Loucy (cell line): ENCODE results near the gene MAML3.

Source experiments
- H2AFZ ChIP-seq: fragments of 200-600 bp; sonication (generic); 2 replicates; pipeline ENCODE4 v1.6.0; 2016; ENCODE audit warnings: antibody characterized with exemption, mild to moderate bottlenecking, low read length, moderate library complexity
- H3F3A ChIP-seq: fragments of 200-600 bp; 2 replicates; pipeline ENCODE4 v1.6.0; 2016; ENCODE audit warnings: antibody characterized with exemption, low read depth, mild to moderate bottlenecking
- H3K27me3 ChIP-seq: fragments of 200-600 bp; sonication (generic); 2 replicates; pipeline ENCODE4 v1.6.1; 2014; ENCODE audit warnings: low read length, mild to moderate bottlenecking; ENCODE audit not compliant: insufficient read depth, poor library complexity, severe bottlenecking
- H3K36me3 ChIP-seq: fragments of 200-600 bp; sonication (generic); 2 replicates; pipeline ENCODE4 v1.6.1; 2016; ENCODE audit warnings: low read length; ENCODE audit not compliant: insufficient read depth
- H3K4me1 ChIP-seq: fragments of 200-600 bp; sonication (generic); 2 replicates; pipeline ENCODE4 v1.5.1; 2014; ENCODE audit warnings: low read length, mild to moderate bottlenecking; ENCODE audit not compliant: insufficient read depth, poor library complexity, severe bottlenecking
- H3K4me2 ChIP-seq: fragments of 200-600 bp; sonication (generic); 2 replicates; pipeline ENCODE4 v1.6.0; 2014; ENCODE audit warnings: antibody characterized with exemption, low read length, low read depth, mild to moderate bottlenecking; ENCODE audit not compliant: poor library complexity, severe bottlenecking
- H3K4me3 ChIP-seq: fragments of 200-600 bp; sonication (generic); 2 replicates; pipeline ENCODE4 v1.5.1; 2014; ENCODE audit warnings: low read length, mild to moderate bottlenecking, mixed read lengths; ENCODE audit not compliant: poor library complexity, severe bottlenecking
- H3K79me2 ChIP-seq: fragments of 200-600 bp; sonication (generic); 2 replicates; pipeline ENCODE4 v1.6.1; 2014; ENCODE audit warnings: low read length; ENCODE audit not compliant: insufficient read depth
- H3K9ac ChIP-seq: fragments of 200-600 bp; sonication (generic); 2 replicates; pipeline ENCODE4 v1.6.0; 2014; ENCODE audit warnings: mild to moderate bottlenecking, low read depth, low read length, moderate library complexity; ENCODE audit not compliant: poor library complexity, severe bottlenecking
- H3K9me2 ChIP-seq: fragments of 200-600 bp; sonication (generic); replicated peaks from 2 replicates; pipeline ENCODE4 v1.6.1; 2016; ENCODE audit warnings: low read depth, low read length, mixed read lengths
- H3K9me3 ChIP-seq: fragments of 200-600 bp; sonication (generic); 2 replicates; pipeline ENCODE4 v1.6.1; 2014; ENCODE audit warnings: mild to moderate bottlenecking, antibody characterized with exemption, low read length, low read depth; ENCODE audit not compliant: insufficient read depth
- H4K20me1 ChIP-seq: fragments of 200-600 bp; sonication (generic); 2 replicates; pipeline ENCODE4 v1.6.0; 2014; ENCODE audit warnings: antibody characterized with exemption, low read length, mild to moderate bottlenecking; ENCODE audit not compliant: insufficient read depth, poor library complexity, severe bottlenecking
- CTCF ChIP-seq: fragments of 200-600 bp; sonication (generic); conservative IDR thresholded peaks from 2 replicates; pipeline ENCODE4 v1.5.1; 2014; ENCODE audit warnings: mild to moderate bottlenecking, antibody characterized with exemption, low read length
- EZH2phosphoT487 ChIP-seq: fragments of 200-600 bp; IDR thresholded peaks from 2 replicates; pipeline ENCODE4 v1.6.1; 2018; ENCODE audit warnings: antibody characterized with exemption, mild to moderate bottlenecking, moderate library complexity, borderline replicate concordance

The MAML3 gene

GRCh38 chr4:140052050-140052449 lies 101.9 kb downstream of the MAML3 start:
- Histone ChIP-seq H3K36me3 (no peaks in the 10 kb centered on the region), H3K27me3 (no peaks in the 10 kb centered on the region), H3K9me3 (no peaks in the 10 kb centered on the region), H3K79me2 (peaks cover 81% of the 10 kb centered on the region), H3K4me2 (no peak overlapping the region), H3K9ac (no peak overlapping the region), H3K4me3 (no peak overlapping the region), H3K4me1 (peaks cover 77% of the 10 kb centered on the region), H3F3A (peaks cover 6% of the 10 kb centered on the region; the same call in 1 of the 2 replicates), H3K9me2 (no peaks in the 10 kb centered on the region), H4K20me1 (no peaks in the 10 kb centered on the region), H2AFZ (no peak overlapping the region)
- TF ChIP-seq CTCF (peak; percentile 93), EZH2phosphoT487 (no peak)

- no peaks in the 10 kb centered on the region for H4K20me1 ChIP-seq
- H3K9me3 ChIP-seq: no peaks in the 10 kb centered on the region
- H3K79me2 ChIP-seq: peaks cover 64% of the 10 kb centered on the region
- no peaks in the 10 kb centered on the region for H3K36me3 ChIP-seq
- H3K27me3 ChIP-seq: no peaks in the 10 kb centered on the region
- peak overlapping the region; percentile 76 for H3K4me2 ChIP-seq
- H3K9ac ChIP-seq: peak overlapping the region; percentile 68
- no peaks in the 10 kb centered on the region for H3K9me2 ChIP-seq
- H3F3A ChIP-seq: peaks cover 11% of the 10 kb centered on the region; the same call in 1 of the 2 replicates
- no peak overlapping the region for H2AFZ ChIP-seq
- peak; percentile 85 for TF ChIP-seq CTCF
- TF ChIP-seq EZH2phosphoT487: no peak
- H3K4me3 ChIP-seq: peak overlapping the region; percentile 73
- peaks cover 87% of the 10 kb centered on the region for H3K4me1 ChIP-seq
These were observed 103.9 kb downstream of the MAML3 start for GRCh38 chr4:140049849-140050637.

GRCh38 chr4:140049024-140049848 lies 104.7 kb downstream of the MAML3 start:
- Histone ChIP-seq H3K4me2 (peak overlapping the region; percentile 76), H3K4me3 (peak overlapping the region; percentile 73), H3K79me2 (peaks cover 64% of the 10 kb centered on the region), H2AFZ (peak overlapping the region; percentile 68; the same call in 1 of the 2 replicates), H3K9ac (peak overlapping the region; percentile 68), H3K9me3 (no peaks in the 10 kb centered on the region), H4K20me1 (no peaks in the 10 kb centered on the region), H3F3A (peaks cover 11% of the 10 kb centered on the region; the same call in 1 of the 2 replicates), H3K9me2 (no peaks in the 10 kb centered on the region), H3K4me1 (peaks cover 86% of the 10 kb centered on the region), H3K27me3 (no peaks in the 10 kb centered on the region), H3K36me3 (no peaks in the 10 kb centered on the region)
- TF ChIP-seq EZH2phosphoT487 (no peak), CTCF (no peak)
